ENCODE data around the gene PBX4.
A peak's percentile ranks its signal among the peaks of the same experiment; 100 is the strongest.
"Not testable (repeated sequence)": the region's sequence is repeated elsewhere in the genome, so short reads cannot be mapped to it uniquely, and the experiment has no call there.

PBX4 gene

GRCh38 chr19:19618219-19619051, at the start of gene PBX4:
Gene PBX4, minus strand, starts transcription at chr19:19618687. Its CDS starts 58 bp downstream, at chr19:19618629.
- peak; percentile 7 to 96 (median 88) for DNase-seq

GRCh38 chr19:19665420-19665948, 47.0 kb upstream of the PBX4 start:
- not testable (repeated sequence) for DNase-seq

- DNase-seq, result peak; percentile 83 to 100 (median 96)
These were observed 45.0 kb upstream of the PBX4 start, which contains the start of gene ATP13A1 for GRCh38 chr19:19663256-19664120. Gene ATP13A1, minus strand, starts transcription at chr19:19663676. Its CDS starts 10 bp downstream, at chr19:19663666.

GRCh38 chr19:19662871-19663255, 44.4 kb upstream of the PBX4 start:
- DNase-seq, result no peak

GRCh38 chr19:19662344-19662743, 43.9 kb upstream of the PBX4 start:
- no peak for DNase-seq

GRCh38 chr19:19661675-19662251, 43.3 kb upstream of the PBX4 start:
- peak in 1 of 58 donors; percentile 25 for DNase-seq

GRCh38 chr19:19661141-19661674, 42.7 kb upstream of the PBX4 start:
- DNase-seq, result no peak

- no peak for DNase-seq
These were observed 41.3 kb upstream of the PBX4 start for GRCh38 chr19:19659646-19660245.

GRCh38 chr19:19657397-19657783, 38.9 kb upstream of the PBX4 start:
- DNase-seq, result peak in 44 of 58 donors; percentile 6 to 84 (median 48)

- DNase-seq, result no peak
These were observed 38.2 kb upstream of the PBX4 start for GRCh38 chr19:19656451-19657396.

- no peak for DNase-seq
These were observed 37.3 kb upstream of the PBX4 start for GRCh38 chr19:19655641-19656343.

GRCh38 chr19:19655051-19655594, 36.6 kb upstream of the PBX4 start:
- DNase-seq, result no peak

GRCh38 chr19:19654441-19654840, 36.0 kb upstream of the PBX4 start:
- DNase-seq, result no peak

GRCh38 chr19:19653597-19654147, 35.2 kb upstream of the PBX4 start:
- no peak for DNase-seq

- DNase-seq, result no peak
These were observed 34.2 kb upstream of the PBX4 start for GRCh38 chr19:19652482-19653295.

- peak in 48 of 58 donors; percentile 8 to 73 (median 42) for DNase-seq
These were observed 32.6 kb upstream of the PBX4 start for GRCh38 chr19:19651076-19651475.

GRCh38 chr19:19650331-19650730, 31.8 kb upstream of the PBX4 start:
- peak in 3 of 58 donors; percentile 12 to 32 (median 22) for DNase-seq

All from anterior cingulate cortex (tissue), 58 donors.